Kidney epithelial cell (primary cell): ENCODE data around the gene AQP3. TPM values are rescaled to one million over a fixed set of nuclear protein-coding genes. Genes with fewer than 3 reads are reported as not detected.
"Not testable (repeated sequence)": the region's sequence is repeated elsewhere in the genome, so short reads cannot be mapped to it uniquely, and the experiment has no call there.

Experiments
- DNase-seq: peaks from one replicate; pipeline ENCODE4 v3.0.0-alpha.2; 2010; ENCODE audit warnings: low read depth
- H3K27me3 ChIP-seq: 2 replicates; pipeline ENCODE4 v1.6.0; 2011; ENCODE audit warnings: low read length; ENCODE audit not compliant: control insufficient read depth, insufficient read depth
- H3K36me3 ChIP-seq: 2 replicates; pipeline ENCODE4 v1.5.1; 2011; ENCODE audit warnings: low read length; ENCODE audit not compliant: control insufficient read depth, insufficient read depth
- H3K4me3 ChIP-seq: 2 replicates; pipeline ENCODE4 v1.5.1; 2011; ENCODE audit warnings: low read depth, mild to moderate bottlenecking, control low read depth, low read length
- CTCF ChIP-seq: IDR thresholded peaks from 2 replicates; pipeline ENCODE4 v1.5.1; 2011; ENCODE audit warnings: mild to moderate bottlenecking, moderate library complexity, low read length, control low read depth, inconsistent platforms; ENCODE audit not compliant: insufficient read depth, poor library complexity, severe bottlenecking
- total RNA-seq: library from RNA; depleted of rRNA; stranded (reverse); fragments of >200 nt; gene quantifications from 2 replicates; pipeline ENCODE4 v1.2.3, GENCODE V29; 2015

AQP3 gene
- total RNA-seq, 1 donor from 2014 or later = 1.1 TPM

DNA sequence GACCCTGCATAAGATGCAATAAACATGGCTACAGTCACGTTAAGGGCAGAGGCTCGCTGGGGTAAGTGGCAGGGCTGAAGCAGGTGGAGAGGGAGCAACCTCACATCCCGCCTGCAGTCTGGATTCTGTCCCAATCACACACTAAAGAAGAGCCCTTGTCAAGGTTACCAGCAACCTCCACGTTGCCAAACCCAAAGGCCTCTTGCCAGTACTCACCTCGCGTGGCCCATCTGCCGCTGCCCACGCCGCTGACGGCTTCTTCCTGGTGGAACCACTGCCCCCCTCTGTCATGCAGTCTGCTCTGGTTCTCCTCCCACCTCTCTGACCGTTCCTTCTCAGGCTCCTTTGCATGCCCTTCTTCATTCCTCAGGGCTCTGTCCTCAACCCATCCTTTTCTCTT, 53.8 kb downstream of the AQP3 start:
- Histone ChIP-seq H3K27me3 (no peaks in the 10 kb centered on the region), H3K4me3 (no peak overlapping the region), H3K36me3 (no peaks in the 10 kb centered on the region)
- DNase-seq = no peak
- no peak for TF ChIP-seq CTCF

GRCh38 chr9:33392591-33393021, 54.8 kb downstream of the AQP3 start:
- H3K36me3 ChIP-seq, H3K4me3 ChIP-seq, H3K27me3 ChIP-seq, DNase-seq: not testable (repeated sequence)

Other genes with a start within 250 kb of the AQP3 start
- gene SPINK4, start 207.4 kb downstream of the AQP3 start, total RNA-seq = not detected in 2 replicates
- gene BAG1, start 182.9 kb downstream of the AQP3 start, total RNA-seq = 54.8 and 59.0 TPM in 2 replicates
- gene CHMP5, start 182.5 kb downstream of the AQP3 start, total RNA-seq = 80.0 and 84.9 TPM in 2 replicates
- 24.3 and 24.5 TPM in 2 replicates for gene NFX1, start 157.1 kb downstream of the AQP3 start, total RNA-seq
- gene AQP7, start 45.0 kb downstream of the AQP3 start, total RNA-seq = not detected in 2 replicates
- 32.8 and 34.8 TPM in 2 replicates for gene NOL6, start 26.3 kb upstream of the AQP3 start, total RNA-seq
- 2.1 and 3.8 TPM in 2 replicates for gene ANKRD18B, start 76.7 kb upstream of the AQP3 start, total RNA-seq